ENCODE results near the gene HIRA.

HIRA gene

DNA sequence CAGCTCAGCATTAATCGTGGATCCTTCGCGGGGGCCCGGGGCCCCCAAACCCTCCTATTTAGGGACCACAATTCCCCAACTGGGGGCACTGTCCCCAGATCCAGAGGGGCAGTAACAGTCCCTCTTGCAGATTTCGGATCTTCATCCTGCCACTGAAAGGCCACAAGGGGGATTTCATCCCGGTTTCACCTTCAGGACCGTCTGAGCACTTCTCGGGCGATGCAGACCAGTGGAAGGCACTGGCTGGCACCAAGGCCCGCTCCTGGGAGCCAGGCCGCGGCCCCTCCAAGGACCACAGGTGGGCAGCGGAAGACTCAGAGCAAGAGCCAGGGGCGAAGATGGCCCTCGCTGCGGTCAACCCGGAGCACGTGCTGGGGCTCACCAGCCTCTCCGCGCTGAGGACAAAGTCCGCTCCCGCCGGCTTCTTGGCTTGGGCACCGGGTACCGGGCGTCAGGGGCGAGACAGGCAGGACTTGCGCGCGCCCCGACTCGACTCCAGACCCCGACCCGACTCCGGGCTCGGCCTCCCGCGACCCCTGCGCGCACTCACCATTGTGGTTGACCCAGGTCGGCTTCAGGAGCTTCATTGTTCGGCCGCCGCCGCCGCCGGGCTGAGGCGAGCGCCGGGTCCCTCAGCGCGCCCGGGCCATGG, 517 bp downstream of the HIRA start:
- Histone ChIP-seq H3K9me3 (replicated peaks; ENCODE audit: insufficient read depth, low read length) (no peaks in the 10 kb centered on the region), H3K27me3 (replicated peaks; ENCODE audit: insufficient read depth, low read length) (no peaks in the 10 kb centered on the region), H3F3A (ENCODE audit: insufficient read depth, low read length) (peaks cover 18% of the 10 kb centered on the region), H2AFZ (ENCODE audit: low read length) (no peak overlapping the region), H3K27ac (ENCODE audit: low read length) (peak overlapping the region; percentile 94), H4K20me1 (ENCODE audit: insufficient read depth, low read length) (peaks cover 18% of the 10 kb centered on the region; the same call in 1 of the 2 replicates), H3K4me2 (ENCODE audit: low read depth, low read length) (peak overlapping the region; percentile 87), H3K79me2 (ENCODE audit: low read length) (peaks cover 67% of the 10 kb centered on the region), H3K36me3 (replicated peaks; ENCODE audit: insufficient read depth, low read length) (0 out of 2 replicates have a peak, but pooled peaks cover 7% of the 10 kb centered on the region), H3K4me3 (ENCODE audit: low read length) (peak overlapping the region; percentile 94), H3K9ac (ENCODE audit: low read length) (peak overlapping the region; percentile 99), H3K4me1 (ENCODE audit: low read length) (peaks cover 27% of the 10 kb centered on the region), H3K9me2 (replicated peaks; ENCODE audit: insufficient read depth, low read length) (no peaks in the 10 kb centered on the region)
- DNase-seq: peak; percentile 47
- TF ChIP-seq CTCF (IDR thresholded peaks at IDR 0.05; ENCODE audit: low read length) (peak; percentile 24; the same call in 1 of the 2 replicates), EZH2 (optimal IDR thresholded peaks at IDR 0.05; ENCODE audit: low read depth, low read length) (no peak), EZH2phosphoT487 (IDR thresholded peaks at IDR 0.05; ENCODE audit: low read length) (no peak)

GRCh38 chr22:19429950-19430889, 1.3 kb downstream of the HIRA start:
- Histone ChIP-seq H4K20me1 (ENCODE audit: insufficient read depth, low read length) (peaks cover 18% of the 10 kb centered on the region; the same call in 1 of the 2 replicates), H3K9ac (ENCODE audit: low read length) (peak overlapping the region; percentile 99), H3K4me2 (ENCODE audit: low read depth, low read length) (peak overlapping the region; percentile 87), H2AFZ (ENCODE audit: low read length) (no peak overlapping the region), H3K4me3 (ENCODE audit: low read length) (peak overlapping the region; percentile 94), H3K79me2 (ENCODE audit: low read length) (peaks cover 75% of the 10 kb centered on the region), H3K9me3 (replicated peaks; ENCODE audit: insufficient read depth, low read length) (no peaks in the 10 kb centered on the region), H3K27ac (ENCODE audit: low read length) (peak overlapping the region; percentile 94), H3K4me1 (ENCODE audit: low read length) (peaks cover 30% of the 10 kb centered on the region), H3K36me3 (replicated peaks; ENCODE audit: insufficient read depth, low read length) (peaks cover 7% of the 10 kb centered on the region; the same call in 1 of the 2 replicates), H3K27me3 (replicated peaks; ENCODE audit: insufficient read depth, low read length) (no peaks in the 10 kb centered on the region), H3K9me2 (replicated peaks; ENCODE audit: insufficient read depth, low read length) (no peaks in the 10 kb centered on the region), H3F3A (ENCODE audit: insufficient read depth, low read length) (peaks cover 18% of the 10 kb centered on the region)
- peak; percentile 86 for DNase-seq
- TF ChIP-seq EZH2phosphoT487 (IDR thresholded peaks at IDR 0.05; ENCODE audit: low read length): no peak
- TF ChIP-seq CTCF (IDR thresholded peaks at IDR 0.05; ENCODE audit: low read length): no peak
- no peak for TF ChIP-seq EZH2 (optimal IDR thresholded peaks at IDR 0.05; ENCODE audit: low read depth, low read length)

- Histone ChIP-seq H3K27me3 (replicated peaks; ENCODE audit: insufficient read depth, low read length) (no peaks in the 10 kb centered on the region), H3K36me3 (replicated peaks; ENCODE audit: insufficient read depth, low read length) (peaks cover 10% of the 10 kb centered on the region; the same call in 1 of the 2 replicates), H3K9me2 (replicated peaks; ENCODE audit: insufficient read depth, low read length) (no peaks in the 10 kb centered on the region), H3K4me2 (ENCODE audit: low read depth, low read length) (no peak overlapping the region), H2AFZ (ENCODE audit: low read length) (no peak overlapping the region), H3K79me2 (ENCODE audit: low read length) (peaks cover 94% of the 10 kb centered on the region), H3K9ac (ENCODE audit: low read length) (no peak overlapping the region), H3F3A (ENCODE audit: insufficient read depth, low read length) (peaks cover 38% of the 10 kb centered on the region), H3K27ac (ENCODE audit: low read length) (peak overlapping the region; percentile 13; the same call in 1 of the 2 replicates), H4K20me1 (ENCODE audit: insufficient read depth, low read length) (peaks cover 24% of the 10 kb centered on the region; the same call in 1 of the 2 replicates), H3K9me3 (replicated peaks; ENCODE audit: insufficient read depth, low read length) (no peaks in the 10 kb centered on the region), H3K4me1 (ENCODE audit: low read length) (peaks cover 73% of the 10 kb centered on the region), H3K4me3 (ENCODE audit: low read length) (no peak overlapping the region)
- no peak for TF ChIP-seq EZH2phosphoT487 (IDR thresholded peaks at IDR 0.05; ENCODE audit: low read length)
- TF ChIP-seq EZH2 (optimal IDR thresholded peaks at IDR 0.05; ENCODE audit: low read depth, low read length): no peak
- no peak for TF ChIP-seq CTCF (IDR thresholded peaks at IDR 0.05; ENCODE audit: low read length)
- no peak for DNase-seq
Observed at GRCh38 chr22:19424186-19424500, 7.4 kb downstream of the HIRA start.
